COLO668 (cell line): Measurements from ENCODE around the gene RANGAP1.
"Not testable (repeated sequence)": the region's sequence is repeated elsewhere in the genome, so short reads cannot be mapped to it uniquely, and the experiment has no call there.

Source experiments
- DNase-seq: peaks from one replicate; lab custom pipeline; 2025; ENCODE audit not compliant: unreplicated experiment; lab: John Stamatoyannopoulos, UW

Gene RANGAP1

DNA sequence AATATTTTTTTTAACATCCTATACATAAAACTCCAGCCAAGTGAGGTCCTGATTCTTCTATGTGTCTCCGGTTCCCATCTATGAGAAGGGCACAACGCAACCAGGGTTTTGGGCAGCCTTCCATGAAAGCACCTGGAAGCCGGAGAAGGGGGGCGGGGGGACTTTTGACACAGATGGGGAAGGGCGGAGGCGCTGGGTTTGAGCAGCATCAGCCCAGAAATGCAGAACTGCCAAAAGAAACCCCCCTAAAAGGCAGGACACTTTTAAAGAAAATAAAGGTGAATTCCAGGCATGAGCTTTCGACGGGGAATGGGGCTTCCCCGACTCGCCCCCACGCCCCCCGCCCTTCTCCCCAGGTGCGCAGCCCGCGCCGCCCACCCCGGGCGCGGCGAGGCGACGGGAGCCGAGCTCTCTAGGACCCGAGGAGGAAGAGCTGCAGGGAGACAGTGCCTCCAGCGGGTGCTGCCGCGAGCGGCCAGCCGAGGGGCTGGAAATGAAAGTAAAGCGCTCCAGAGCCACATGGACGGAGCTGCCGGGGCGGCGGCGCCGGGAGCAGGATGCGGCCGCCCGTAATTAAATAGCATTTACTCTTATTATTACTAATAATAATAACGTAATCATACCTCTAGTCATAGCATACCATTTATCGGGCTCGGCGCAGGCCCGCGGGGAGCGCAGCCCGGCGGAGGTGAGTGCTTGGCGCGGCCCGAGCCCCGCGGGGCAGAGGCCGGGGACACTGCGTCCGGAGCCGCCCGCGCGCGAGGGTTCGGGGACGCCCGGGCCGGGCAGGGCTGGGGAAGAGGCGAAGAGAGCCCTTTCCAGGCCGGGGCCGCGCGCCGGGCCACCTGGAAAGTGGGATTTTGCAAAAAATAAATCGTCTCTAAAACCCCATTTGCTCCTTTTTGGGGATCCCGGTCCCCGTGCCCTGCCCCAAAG lies 15.4 kb upstream of the RANGAP1 start, which contains the start of gene ZC3H7B:
TSS of gene ZC3H7B (plus strand) at position 441 of the 936 bp plus-strand sequence. CDS start 19,136 bp downstream, outside the sequence.
- DNase-seq: peak; percentile 88

DNA sequence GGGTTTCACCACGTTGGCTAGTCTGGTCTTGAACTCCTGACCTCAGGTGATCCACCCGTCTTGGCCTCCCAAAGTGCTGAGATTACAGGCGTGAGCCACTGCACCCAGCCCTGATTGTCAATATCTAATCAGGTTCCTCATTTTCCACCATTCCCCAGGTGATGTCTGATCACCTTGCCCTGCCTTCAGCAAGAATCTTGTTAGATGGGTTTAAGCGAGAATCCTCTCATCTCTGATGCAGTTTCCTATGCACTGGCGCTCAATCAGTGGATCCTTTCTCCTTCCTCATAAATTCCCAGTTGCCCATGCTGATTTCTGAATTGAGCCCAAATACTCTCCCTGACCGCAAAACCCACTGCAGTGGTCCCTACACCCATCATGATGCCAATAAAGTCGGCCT lies 14.7 kb upstream of the RANGAP1 start:
- DNase-seq: no peak

DNA sequence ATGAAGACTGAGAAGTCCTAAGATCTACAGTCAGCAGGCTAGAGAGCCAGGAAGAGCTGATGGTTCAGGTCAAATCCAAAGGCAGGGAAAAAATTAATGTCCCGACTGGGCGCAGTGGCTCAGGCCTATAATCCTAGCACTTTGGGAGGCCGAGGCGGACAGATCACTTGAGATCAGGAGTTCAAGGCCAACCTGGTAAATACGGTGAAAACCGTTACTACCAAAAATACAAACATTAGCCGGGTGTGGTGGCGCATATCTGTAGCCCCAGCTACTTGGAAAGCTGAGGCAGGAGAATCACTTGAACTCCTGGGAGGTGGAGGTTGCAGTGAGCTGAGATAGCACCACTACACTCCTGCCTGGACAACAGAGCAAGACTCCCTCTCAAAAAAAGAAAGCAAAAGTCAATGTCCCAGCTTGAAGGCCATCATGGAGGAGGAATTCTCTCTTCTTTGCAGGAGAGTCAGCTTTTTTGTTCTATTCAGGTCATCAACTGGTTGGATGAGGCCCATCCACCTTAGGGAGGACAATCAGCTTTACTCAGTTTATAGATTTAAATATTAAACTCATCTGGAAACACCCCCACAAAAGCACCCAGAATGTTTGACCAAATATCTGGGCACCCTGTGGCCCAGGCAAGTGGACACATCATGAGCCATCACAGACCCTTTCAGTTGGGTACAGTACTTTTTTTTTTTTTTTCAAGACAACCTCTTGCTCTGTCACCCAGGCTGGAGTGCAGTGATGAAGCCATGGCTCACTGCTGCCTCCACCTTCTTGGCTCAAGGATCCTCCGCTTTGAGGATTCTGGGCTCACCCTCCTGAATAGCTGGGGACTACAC lies 11.1 kb upstream of the RANGAP1 start:
- no peak for DNase-seq

DNA sequence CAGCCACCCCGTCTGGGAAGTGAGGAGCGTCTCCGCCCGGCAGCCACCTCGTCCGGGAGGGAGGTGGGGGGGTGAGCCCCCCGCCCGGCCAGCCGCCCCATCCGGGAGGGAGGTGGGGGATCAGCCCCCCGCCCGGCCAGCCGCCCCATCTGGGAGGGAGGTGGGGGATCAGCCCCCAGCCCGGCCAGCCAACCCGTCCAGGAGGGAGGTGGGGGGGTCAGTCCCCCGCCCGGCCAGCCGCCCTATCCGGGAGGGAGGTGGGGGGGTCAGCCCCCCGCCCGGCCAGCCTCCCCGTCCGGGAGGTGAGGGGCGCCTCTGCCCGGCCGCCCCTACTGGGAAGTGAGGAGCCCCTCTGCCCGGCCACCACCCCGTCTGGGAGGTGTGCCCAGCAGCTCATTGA lies 8.8 kb upstream of the RANGAP1 start:
- not testable (repeated sequence) for DNase-seq

DNA sequence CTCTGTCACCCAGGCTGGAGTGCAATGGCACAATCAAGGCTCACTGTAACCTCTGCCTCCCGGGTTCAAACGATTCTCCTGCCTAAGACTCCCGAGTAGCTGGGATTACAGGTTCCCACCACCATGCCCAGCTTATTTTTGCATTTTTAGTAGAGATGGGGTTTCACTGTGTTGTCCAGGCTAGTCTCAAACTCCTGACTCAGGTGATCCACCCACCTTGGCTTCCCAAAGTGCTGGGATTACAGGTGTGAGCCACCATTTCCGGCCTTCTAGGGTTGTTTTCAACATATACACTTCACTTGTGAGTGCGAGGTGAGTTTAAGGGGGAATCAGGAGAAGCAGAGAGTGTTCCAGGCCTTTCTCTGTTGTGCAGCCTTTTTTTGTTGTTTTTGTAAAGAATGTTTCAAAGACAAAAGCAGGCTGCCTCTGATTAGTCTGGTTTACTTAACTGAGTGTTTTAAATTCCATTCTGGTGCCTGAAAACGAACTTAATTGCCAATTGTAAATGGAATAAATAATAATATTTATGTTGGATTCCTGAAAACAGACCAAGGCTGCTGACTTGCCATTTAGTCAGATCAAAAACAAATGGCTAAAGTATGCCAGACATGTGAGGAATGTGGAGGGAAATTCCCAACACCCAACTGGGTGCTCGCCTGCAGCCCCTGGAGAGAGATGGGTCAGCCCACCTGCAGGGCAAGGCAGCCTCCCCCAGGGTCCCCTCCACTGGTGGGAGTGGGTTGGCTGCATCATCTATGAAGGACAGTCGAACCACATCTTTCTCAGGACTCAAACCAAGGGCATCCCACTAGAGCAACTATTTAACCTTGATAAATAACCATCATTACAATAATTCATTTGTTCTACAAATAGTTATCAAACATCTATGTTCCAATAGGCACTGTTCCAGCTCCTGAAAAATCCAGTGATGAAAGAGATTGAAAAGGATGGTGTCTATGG lies 4.6 kb upstream of the RANGAP1 start:
- DNase-seq: no peak

DNA sequence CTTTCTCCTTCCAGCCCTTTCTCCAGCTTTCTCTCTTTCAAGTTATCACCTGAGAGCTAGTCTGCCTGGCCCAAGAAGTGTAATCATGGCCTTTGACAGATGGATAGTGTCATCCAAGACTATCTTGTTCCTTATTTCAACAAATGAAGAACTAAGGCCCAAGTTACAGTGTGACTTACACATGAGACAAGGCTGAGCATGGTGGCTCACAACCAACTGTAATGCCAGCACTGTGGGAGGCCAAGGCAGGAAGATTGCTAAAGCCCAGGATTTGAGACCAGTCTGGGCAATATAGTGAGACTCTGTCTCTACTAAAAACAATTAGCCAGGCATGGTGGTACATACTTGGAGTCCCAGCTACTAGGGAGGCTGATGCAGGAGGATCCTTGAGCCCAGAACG lies 3.7 kb upstream of the RANGAP1 start:
- DNase-seq: no peak

DNA sequence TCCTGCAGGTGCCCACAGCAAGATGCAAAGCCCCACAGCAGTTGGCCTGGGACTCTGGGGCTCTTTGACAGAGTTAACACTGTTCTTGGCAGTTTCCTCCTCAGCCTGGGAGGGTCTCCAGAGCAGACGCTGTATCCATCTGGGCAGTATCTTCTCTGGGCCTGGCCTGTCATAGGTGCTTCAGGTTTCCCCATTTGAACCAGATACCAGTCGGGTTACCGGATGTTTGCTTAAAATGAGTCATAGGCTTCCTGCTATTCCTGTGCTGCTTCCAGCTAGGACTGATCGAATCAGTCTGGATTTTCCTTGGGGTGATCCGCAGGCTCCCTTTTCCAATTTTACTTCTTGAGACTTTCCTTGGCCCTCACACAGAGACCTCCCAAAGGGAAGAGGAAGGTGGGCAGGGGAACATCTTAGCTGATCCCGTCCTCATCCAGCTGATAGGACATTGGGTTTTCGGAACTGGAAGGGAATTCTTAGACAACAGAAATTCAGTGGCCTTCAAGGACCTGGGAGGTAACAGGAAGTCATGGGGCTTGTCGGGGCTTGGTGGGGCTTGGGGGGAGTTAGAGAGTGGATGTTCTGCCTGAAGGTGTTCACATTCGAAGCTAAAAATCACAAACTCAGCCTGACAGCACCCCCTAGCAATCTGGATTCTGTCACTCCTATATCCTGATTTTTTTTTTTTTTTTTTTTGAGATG lies 2.4 kb upstream of the RANGAP1 start:
- peak; percentile 69 for DNase-seq

DNA sequence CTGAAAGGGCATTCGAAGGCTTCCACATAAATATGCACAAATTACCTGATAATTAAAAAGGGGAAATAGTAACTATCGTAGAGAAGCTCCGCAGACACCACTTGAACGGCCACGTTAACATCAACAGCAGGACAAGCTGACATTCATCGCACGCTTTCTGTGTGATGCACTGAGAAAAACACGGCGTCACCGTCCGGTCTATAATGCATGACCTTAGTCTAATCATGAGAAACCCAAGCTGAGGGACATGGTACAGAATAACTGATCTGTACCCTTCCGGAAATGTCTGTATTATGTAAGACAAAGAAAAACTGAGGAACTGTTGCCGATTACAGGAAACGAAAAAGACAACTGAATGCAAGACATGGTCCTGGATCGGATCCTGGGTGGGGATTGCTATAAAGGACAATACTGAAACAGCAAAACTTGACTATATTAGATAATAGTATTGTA lies 678 bp upstream of the RANGAP1 start:
- DNase-seq: peak; percentile 52

DNA sequence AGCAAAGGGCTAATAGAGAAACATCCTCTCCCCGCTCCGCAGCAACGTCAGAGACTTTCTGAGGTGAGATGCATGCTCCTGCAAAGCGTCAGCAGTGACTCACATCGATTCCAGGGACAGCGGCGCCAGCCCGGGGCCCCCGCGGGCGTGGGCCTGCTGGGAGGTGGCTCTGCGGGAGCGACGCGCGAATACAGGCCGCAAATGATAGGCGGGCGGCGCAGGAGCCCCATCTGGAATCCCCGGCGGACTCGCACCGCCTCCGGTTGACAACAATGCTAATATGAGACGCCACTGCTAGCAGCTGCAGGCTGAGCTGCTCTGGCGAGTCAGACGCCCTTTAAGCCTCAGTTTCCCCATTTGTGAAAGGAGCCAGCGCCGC lies 557 bp downstream of the RANGAP1 start:
- DNase-seq: peak; percentile 82

DNA sequence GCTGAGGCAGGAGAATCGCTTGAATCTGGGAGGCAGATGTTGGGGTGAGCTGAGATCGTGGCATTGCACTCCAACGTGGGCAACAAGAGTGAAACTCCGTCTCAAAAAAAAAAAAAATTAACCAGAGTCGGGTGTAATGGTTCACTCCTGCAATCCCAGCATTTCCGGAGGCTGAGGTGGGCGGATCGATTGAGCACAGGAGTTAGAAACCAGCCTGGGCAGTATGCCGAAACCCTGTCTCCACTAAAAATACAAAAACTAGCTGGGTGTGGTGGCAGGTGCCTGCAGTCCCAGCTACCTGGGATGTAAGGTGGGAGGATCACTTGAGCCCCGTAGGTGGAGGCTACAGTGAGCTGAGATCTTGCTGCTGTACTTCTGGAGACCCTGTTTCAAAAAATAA lies 1.5 kb downstream of the RANGAP1 start:
- no peak for DNase-seq

DNA sequence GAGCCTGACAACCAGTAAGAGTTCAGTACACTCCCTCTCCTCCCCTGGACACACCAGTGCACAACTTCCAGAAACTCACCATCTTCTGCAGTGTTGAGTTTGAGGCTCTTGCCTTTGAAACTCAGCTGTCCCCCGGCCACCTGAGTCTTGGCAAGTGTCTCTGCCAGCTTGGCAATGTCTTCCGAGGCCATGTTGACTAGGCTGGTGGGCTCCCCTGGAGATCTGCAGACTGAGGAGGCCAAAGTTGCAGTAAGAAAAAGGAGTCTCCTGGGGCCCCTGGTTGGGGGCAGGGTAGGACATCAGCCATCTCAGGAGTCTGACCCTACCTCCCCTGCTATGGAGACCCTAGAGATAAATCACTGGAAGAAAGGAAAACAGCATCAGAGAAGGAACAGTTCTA lies 5.1 kb downstream of the RANGAP1 start:
- DNase-seq: no peak

DNA sequence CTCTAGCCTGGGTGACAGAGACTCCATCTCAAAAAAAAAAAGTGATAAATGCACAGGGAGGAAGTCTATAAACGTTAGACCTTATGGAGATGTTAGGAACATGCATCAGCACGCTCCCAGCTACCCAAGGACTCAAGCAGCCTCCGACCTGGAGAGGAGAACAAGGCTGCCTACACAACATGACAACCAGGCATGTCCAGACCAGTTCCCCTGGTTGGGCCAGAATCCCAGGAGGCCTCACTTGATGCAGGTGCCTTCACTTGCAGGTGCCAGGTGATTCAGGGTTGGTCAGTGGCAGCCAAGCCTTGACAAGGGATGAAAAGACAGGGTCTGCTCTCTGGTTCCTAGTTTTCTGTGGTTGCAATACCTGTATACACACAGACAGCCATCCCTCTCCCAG lies 5.9 kb downstream of the RANGAP1 start:
- peak; percentile 30 for DNase-seq

DNA sequence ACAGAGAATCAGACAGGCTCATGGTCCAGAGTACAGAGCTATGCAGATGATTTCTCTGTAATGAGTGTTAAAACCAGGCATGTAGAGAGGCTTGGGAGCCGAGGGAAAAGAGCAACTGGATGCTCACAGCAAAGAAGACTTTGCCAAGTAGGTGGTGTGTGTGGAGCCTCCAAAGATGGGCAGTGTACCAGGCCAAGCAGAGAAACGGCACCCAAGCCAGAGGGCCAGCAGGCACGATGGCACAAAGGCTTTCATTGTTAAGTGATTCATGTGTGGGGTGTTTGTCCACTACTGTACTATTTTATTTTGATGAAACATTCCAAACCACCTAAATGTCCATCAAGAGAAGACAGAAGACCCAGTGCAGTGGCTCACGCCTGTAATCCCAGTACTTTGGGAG lies 11.1 kb downstream of the RANGAP1 start:
- DNase-seq: no peak

DNA sequence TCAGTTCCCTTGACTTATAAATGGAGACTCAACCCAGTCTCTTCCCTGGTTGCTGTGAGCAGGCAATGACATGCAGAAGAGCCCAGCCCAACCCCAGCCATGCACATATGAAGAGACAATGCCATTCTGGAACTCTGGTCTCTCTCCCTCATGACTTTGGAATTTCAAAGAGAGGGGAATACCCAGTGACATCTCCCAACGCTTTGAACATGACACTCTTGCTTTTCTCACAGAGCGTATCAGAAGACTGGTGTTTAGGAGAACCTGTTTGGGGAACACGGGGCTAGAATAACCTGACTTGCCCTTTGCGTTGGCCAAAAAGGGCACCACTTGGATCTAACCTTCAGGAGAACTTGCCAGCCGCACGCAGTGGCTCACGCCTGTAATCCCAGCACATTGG lies 12.9 kb downstream of the RANGAP1 start:
- DNase-seq: no peak

DNA sequence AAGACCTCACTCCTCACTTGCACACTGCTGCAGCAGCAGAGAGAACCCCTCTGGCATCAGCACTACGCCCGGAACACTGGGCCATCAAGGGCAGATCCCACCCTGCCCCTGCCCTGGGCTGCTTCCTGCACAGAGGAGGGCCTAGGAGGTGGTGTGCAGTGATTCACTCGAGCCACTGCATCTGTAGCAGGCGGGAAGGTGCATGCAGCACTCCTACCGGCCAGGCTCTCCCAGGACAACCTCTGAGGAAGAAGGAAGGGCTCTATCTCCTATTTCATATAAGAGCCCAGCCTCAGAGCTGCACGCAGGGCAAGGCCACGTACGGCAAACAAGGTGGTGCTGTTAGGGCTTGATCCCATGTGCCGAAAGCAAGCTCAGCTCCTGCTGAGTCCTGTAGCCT lies 14.2 kb downstream of the RANGAP1 start:
- DNase-seq: no peak

DNA sequence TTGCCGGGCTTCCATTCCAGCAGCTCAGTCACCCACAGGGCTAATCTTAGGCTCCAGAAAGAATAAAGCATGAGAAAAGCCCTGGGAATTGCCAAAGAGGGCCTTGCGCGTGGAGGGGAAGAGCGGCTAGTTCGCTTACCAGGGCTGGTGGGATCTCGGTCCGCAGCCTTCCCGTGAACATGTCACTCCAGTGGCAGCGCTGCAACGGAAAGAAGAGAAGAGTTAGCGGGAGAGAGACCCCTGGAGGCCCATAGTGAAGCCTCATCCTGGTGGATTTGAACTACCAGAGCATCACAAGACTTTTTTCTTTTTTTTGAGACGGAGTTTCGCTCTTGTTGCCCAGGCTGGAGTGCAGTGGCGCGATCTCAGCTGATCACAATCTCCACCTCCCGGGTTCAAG lies 18.0 kb downstream of the RANGAP1 start:
- no peak for DNase-seq

DNA sequence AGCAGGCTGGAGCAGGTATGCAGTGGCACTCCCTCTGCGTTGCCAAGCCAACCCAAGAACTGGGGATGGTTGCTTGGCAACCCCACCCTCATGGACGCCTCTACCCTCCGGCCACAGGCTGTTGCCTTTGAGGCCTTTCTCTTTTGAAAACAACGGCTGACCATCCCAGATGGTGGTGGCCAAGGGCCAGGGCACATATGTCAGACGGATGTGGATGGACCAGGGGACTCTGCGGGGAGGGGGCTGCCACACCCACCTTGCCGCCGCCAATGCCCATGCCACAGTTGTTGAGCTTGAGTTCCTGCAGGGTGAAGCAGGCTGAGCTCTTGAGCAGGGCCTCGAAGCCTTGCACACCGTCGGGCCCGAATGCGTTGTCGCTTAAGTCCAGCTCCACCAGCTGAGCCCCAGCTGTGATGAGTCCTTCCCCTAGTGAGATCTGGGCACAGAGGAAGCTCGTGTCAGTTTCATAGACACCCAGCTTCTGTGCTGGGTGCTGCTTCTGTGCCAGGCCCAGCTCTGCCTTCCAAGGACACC lies 21.5 kb downstream of the RANGAP1 start:
- no peak for DNase-seq

DNA sequence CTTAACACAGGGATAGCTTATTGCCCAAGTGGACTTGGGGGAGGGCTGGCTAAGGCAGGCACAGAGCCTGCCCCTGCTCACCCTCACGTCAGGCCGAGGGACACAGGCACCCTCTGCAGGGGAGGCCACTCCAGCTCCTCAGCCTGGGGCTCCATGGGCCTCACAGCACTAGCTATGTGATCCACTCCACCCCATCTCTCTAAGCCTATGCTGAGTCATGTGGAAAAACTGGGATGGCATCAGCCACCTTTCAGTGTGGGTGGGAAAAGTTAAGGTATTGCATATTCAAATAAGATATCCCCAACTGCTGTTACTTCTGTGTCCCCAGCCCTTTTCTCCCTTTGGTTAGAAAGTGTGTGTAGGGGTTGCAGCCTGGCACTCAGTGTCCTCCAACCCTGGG lies 22.3 kb downstream of the RANGAP1 start:
- DNase-seq: no peak

DNA sequence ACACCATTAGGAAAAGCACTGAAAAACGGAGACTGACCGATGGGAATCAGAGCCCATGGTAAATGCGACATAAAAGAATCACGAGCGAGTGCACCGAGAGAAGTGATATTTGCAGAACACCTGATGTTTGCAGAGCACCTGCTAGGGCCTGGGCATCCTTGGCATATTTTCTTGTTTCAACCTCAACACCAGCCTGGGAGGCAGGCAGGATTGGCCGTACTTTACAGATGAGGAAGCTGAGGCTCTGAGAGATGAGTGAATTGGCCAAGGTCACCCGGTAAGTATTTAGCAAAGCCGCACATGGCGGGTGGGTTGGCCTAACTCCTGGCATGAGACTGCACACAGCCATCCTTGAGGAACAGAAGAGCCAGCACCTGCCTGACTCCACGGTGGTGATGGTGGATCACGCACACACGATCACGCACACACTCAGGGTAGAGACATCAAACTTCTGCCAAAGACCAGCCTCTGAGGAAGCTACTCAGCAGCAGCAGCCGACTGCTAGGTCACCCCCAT lies 23.7 kb downstream of the RANGAP1 start:
- DNase-seq: no peak
